Measurements from ENCODE around the gene KIDINS220.

The KIDINS220 gene

GRCh38 chr2:8836971-8837794, at the start of gene KIDINS220:
KIDINS220 (minus strand) TSS chr2:8837613; CDS start chr2:8827093, 10,520 bp downstream.
- H3K4me3 ChIP-seq (replicated peaks; ENCODE audit: low read depth, low read length), result peak within 1 kb of the TSS; percentile 86
- peak; percentile 86 for DNase-seq (ENCODE audit: extremely low read depth, insufficient read length)
- no peaks in the 10 kb centered on the region for H3K27me3 ChIP-seq (replicated peaks; ENCODE audit: control insufficient read depth, insufficient read depth, low read length)
- no peaks in the 10 kb centered on the region for H3K36me3 ChIP-seq (ENCODE audit: control insufficient read depth, insufficient read depth, low read length)
- no peak for TF ChIP-seq CTCF (IDR thresholded peaks at IDR 0.05; ENCODE audit: insufficient read depth, low read length, poor library complexity, severe bottlenecking)

GRCh38 chr2:8886876-8887275, 49.5 kb upstream of the KIDINS220 start:
- Histone ChIP-seq H3K36me3 (ENCODE audit: control insufficient read depth, insufficient read depth, low read length) (no peaks in the 10 kb centered on the region), H3K4me3 (replicated peaks; ENCODE audit: low read depth, low read length) (no peak overlapping the region), H3K27me3 (replicated peaks; ENCODE audit: control insufficient read depth, insufficient read depth, low read length) (no peaks in the 10 kb centered on the region)
- DNase-seq (ENCODE audit: extremely low read depth, insufficient read length), result no peak
- no peak for TF ChIP-seq CTCF (IDR thresholded peaks at IDR 0.05; ENCODE audit: insufficient read depth, low read length, poor library complexity, severe bottlenecking)

GRCh38 chr2:8886202-8886518, 48.7 kb upstream of the KIDINS220 start:
- TF ChIP-seq CTCF (IDR thresholded peaks at IDR 0.05; ENCODE audit: insufficient read depth, low read length, poor library complexity, severe bottlenecking), result no peak
- no peaks in the 10 kb centered on the region for H3K36me3 ChIP-seq (ENCODE audit: control insufficient read depth, insufficient read depth, low read length)
- H3K27me3 ChIP-seq (replicated peaks; ENCODE audit: control insufficient read depth, insufficient read depth, low read length), result no peaks in the 10 kb centered on the region
- DNase-seq (ENCODE audit: extremely low read depth, insufficient read length), result no peak
- H3K4me3 ChIP-seq (replicated peaks; ENCODE audit: low read depth, low read length), result no peak overlapping the region

GRCh38 chr2:8885449-8886201, 48.2 kb upstream of the KIDINS220 start:
- no peak for TF ChIP-seq CTCF (IDR thresholded peaks at IDR 0.05; ENCODE audit: insufficient read depth, low read length, poor library complexity, severe bottlenecking)
- H3K36me3 ChIP-seq (ENCODE audit: control insufficient read depth, insufficient read depth, low read length), result no peaks in the 10 kb centered on the region
- no peak for DNase-seq (ENCODE audit: extremely low read depth, insufficient read length)
- H3K27me3 ChIP-seq (replicated peaks; ENCODE audit: control insufficient read depth, insufficient read depth, low read length), result no peaks in the 10 kb centered on the region
- H3K4me3 ChIP-seq (replicated peaks; ENCODE audit: low read depth, low read length), result no peak overlapping the region

- H3K4me3 ChIP-seq (replicated peaks; ENCODE audit: low read depth, low read length), result no peak overlapping the region
- TF ChIP-seq CTCF (IDR thresholded peaks at IDR 0.05; ENCODE audit: insufficient read depth, low read length, poor library complexity, severe bottlenecking), result no peak
- H3K36me3 ChIP-seq (ENCODE audit: control insufficient read depth, insufficient read depth, low read length), result no peaks in the 10 kb centered on the region
- no peak for DNase-seq (ENCODE audit: extremely low read depth, insufficient read length)
- H3K27me3 ChIP-seq (replicated peaks; ENCODE audit: control insufficient read depth, insufficient read depth, low read length), result no peaks in the 10 kb centered on the region
These were observed 47.4 kb upstream of the KIDINS220 start for GRCh38 chr2:8884812-8885211.
